HK-2 (cell line): ENCODE results near the gene CTIF.

Experiments
- DNase-seq: peaks from one replicate; pipeline ENCODE4 v3.0.0-alpha.2; 2018; ENCODE audit not compliant: unreplicated experiment

CTIF gene

GRCh38 chr18:48533340-48534070, 5.3 kb upstream of the CTIF start:
- no peak for DNase-seq

- DNase-seq, result no peak
These were observed 4.5 kb upstream of the CTIF start for GRCh38 chr18:48534364-48534763.

GRCh38 chr18:48535956-48536355, 2.9 kb upstream of the CTIF start:
- DNase-seq, result no peak

GRCh38 chr18:48536516-48536915, 2.3 kb upstream of the CTIF start:
- DNase-seq, result no peak

- peak; percentile 39 for DNase-seq
These were observed 797 bp downstream of the CTIF start for GRCh38 chr18:48539406-48540250.

- DNase-seq, result peak; percentile 55
These were observed 1.6 kb downstream of the CTIF start for GRCh38 chr18:48540251-48541025.

GRCh38 chr18:48541026-48541746, 2.4 kb downstream of the CTIF start:
- DNase-seq, result peak; percentile 71

GRCh38 chr18:48541747-48542400, 3.0 kb downstream of the CTIF start:
- DNase-seq, result no peak

- DNase-seq, result no peak
These were observed 3.8 kb downstream of the CTIF start for GRCh38 chr18:48542513-48543181.

- DNase-seq, result peak; percentile 19
These were observed 4.4 kb downstream of the CTIF start for GRCh38 chr18:48543228-48543627.

- DNase-seq, result no peak
These were observed 5.3 kb downstream of the CTIF start for GRCh38 chr18:48544116-48544515.

GRCh38 chr18:48544661-48545415, 6.0 kb downstream of the CTIF start:
- no peak for DNase-seq

- DNase-seq, result peak; percentile 38
These were observed 7.0 kb downstream of the CTIF start for GRCh38 chr18:48545757-48546321.

- no peak for DNase-seq
These were observed 7.6 kb downstream of the CTIF start for GRCh38 chr18:48546396-48546795.

GRCh38 chr18:48547531-48547981, 8.7 kb downstream of the CTIF start:
- DNase-seq, result no peak

GRCh38 chr18:48548011-48548771, 9.4 kb downstream of the CTIF start:
- DNase-seq, result peak; percentile 41

GRCh38 chr18:48548921-48549320, 10.1 kb downstream of the CTIF start:
- no peak for DNase-seq

GRCh38 chr18:48550101-48550729, 11.4 kb downstream of the CTIF start:
- DNase-seq, result no peak
